HG02870 (cell line): ENCODE results near the gene ARMC7.
"Not testable (repeated sequence)": the region's sequence is repeated elsewhere in the genome, so short reads cannot be mapped to it uniquely, and the experiment has no call there.

Source experiments
- ATAC-seq: cut with Tn5 transposase; IDR thresholded peaks from one replicate; pipeline ENCODE4 v1.9.1; 2021; ENCODE audit warnings: mild to moderate bottlenecking, moderate library complexity; ENCODE audit not compliant: unreplicated experiment

ARMC7 gene

GRCh38 chr17:75127936-75128335 is 18.2 kb downstream of the ARMC7 start:
- not testable (repeated sequence) for ATAC-seq

- no peak for ATAC-seq
Observed at GRCh38 chr17:75128694-75129505, 19.1 kb downstream of the ARMC7 start.

- ATAC-seq, result no peak
Observed at GRCh38 chr17:75129576-75129975, 19.8 kb downstream of the ARMC7 start.

GRCh38 chr17:75130059-75130631 is 20.4 kb downstream of the ARMC7 start:
- no peak for ATAC-seq

- ATAC-seq, result peak; percentile 18
Observed at GRCh38 chr17:75130632-75131277, 21.0 kb downstream of the ARMC7 start.

- ATAC-seq, result peak; percentile 74
Observed at GRCh38 chr17:75131278-75132017, 21.7 kb downstream of the ARMC7 start, which contains the start of gene NT5C. NT5C (minus strand) TSS chr17:75131742; CDS start chr17:75131707, 35 bp downstream.

- ATAC-seq, result not testable (repeated sequence)
Observed at GRCh38 chr17:75132018-75133000, 22.5 kb downstream of the ARMC7 start.

GRCh38 chr17:75133001-75133400 is 23.2 kb downstream of the ARMC7 start:
- ATAC-seq, result no peak

GRCh38 chr17:75133607-75134347 is 24.0 kb downstream of the ARMC7 start:
- ATAC-seq, result not testable (repeated sequence)

GRCh38 chr17:75135452-75135851 is 25.7 kb downstream of the ARMC7 start:
- no peak for ATAC-seq

GRCh38 chr17:75135946-75136345 is 26.2 kb downstream of the ARMC7 start:
- no peak for ATAC-seq

- ATAC-seq, result not testable (repeated sequence)
Observed at GRCh38 chr17:75137762-75138161, 28.0 kb downstream of the ARMC7 start.

- no peak for ATAC-seq
Observed at GRCh38 chr17:75138519-75138918, 28.8 kb downstream of the ARMC7 start.

- no peak for ATAC-seq
Observed at GRCh38 chr17:75142236-75142971, 32.6 kb downstream of the ARMC7 start.

- no peak for ATAC-seq
Observed at GRCh38 chr17:75144816-75145512, 35.2 kb downstream of the ARMC7 start.

- ATAC-seq, result no peak
Observed at GRCh38 chr17:75146592-75146991, 36.8 kb downstream of the ARMC7 start.

- no peak for ATAC-seq
Observed at GRCh38 chr17:75147878-75148546, 38.2 kb downstream of the ARMC7 start.
